MM.1S (cell line): ENCODE data around the gene ELP2.

Experiments
- DNase-seq: peaks from one replicate; pipeline ENCODE4 v3.0.0-alpha.2; 2015
- H2AFZ ChIP-seq: fragments of 300-600 bp; sonication (generic); 2 replicates; pipeline ENCODE4 v1.6.0; 2016; ENCODE audit warnings: antibody characterized with exemption, low read length
- H3F3A ChIP-seq: fragments of 300-600 bp; sonication (generic); 2 replicates; pipeline ENCODE4 v1.6.1; 2016; ENCODE audit warnings: mild to moderate bottlenecking, antibody characterized with exemption, low read length, moderate library complexity, mixed read lengths; ENCODE audit not compliant: insufficient read depth
- H3K27ac ChIP-seq: fragments of 300-600 bp; sonication (generic); 2 replicates; pipeline ENCODE4 v1.5.1; 2016; ENCODE audit warnings: mild to moderate bottlenecking, low read length
- H3K27me3 ChIP-seq: fragments of 300-600 bp; sonication (generic); replicated peaks from 2 replicates; pipeline ENCODE4 v1.6.0; 2016; ENCODE audit warnings: low read length; ENCODE audit not compliant: insufficient read depth
- H3K36me3 ChIP-seq: fragments of 300-600 bp; sonication (generic); replicated peaks from 2 replicates; pipeline ENCODE4 v1.6.1; 2016; ENCODE audit warnings: mild to moderate bottlenecking, low read length, mixed read lengths; ENCODE audit not compliant: insufficient read depth
- H3K4me1 ChIP-seq: fragments of 300-600 bp; sonication (generic); 2 replicates; pipeline ENCODE4 v1.6.1; 2016; ENCODE audit warnings: low read length, mixed read lengths
- H3K4me2 ChIP-seq: fragments of 300-600 bp; sonication (generic); 2 replicates; pipeline ENCODE4 v1.6.0; 2016; ENCODE audit warnings: low read depth, low read length
- H3K4me3 ChIP-seq: fragments of 300-600 bp; sonication (generic); 2 replicates; pipeline ENCODE4 v1.5.1; 2016; ENCODE audit warnings: low read length, mixed read lengths
- H3K79me2 ChIP-seq: fragments of 300-600 bp; sonication (generic); 2 replicates; pipeline ENCODE4 v1.6.1; 2016; ENCODE audit warnings: mixed run types, low read length, mixed read lengths
- H3K9ac ChIP-seq: fragments of 300-600 bp; sonication (generic); 2 replicates; pipeline ENCODE4 v1.6.1; 2016; ENCODE audit warnings: low read length, mixed read lengths
- H3K9me2 ChIP-seq: fragments of 300-600 bp; sonication (generic); replicated peaks from 2 replicates; pipeline ENCODE4 v1.6.1; 2016; ENCODE audit warnings: mild to moderate bottlenecking, low read length, mixed read lengths; ENCODE audit not compliant: insufficient read depth
- H3K9me3 ChIP-seq: fragments of 300-600 bp; sonication (generic); replicated peaks from 2 replicates; pipeline ENCODE4 v1.6.1; 2016; ENCODE audit warnings: mild to moderate bottlenecking, low read length, mixed read lengths; ENCODE audit not compliant: insufficient read depth
- H4K20me1 ChIP-seq: fragments of 300-600 bp; sonication (generic); 2 replicates; pipeline ENCODE4 v1.6.1; 2016; ENCODE audit warnings: mild to moderate bottlenecking, low read length, moderate library complexity, mixed read lengths; ENCODE audit not compliant: insufficient read depth
- EZH2 ChIP-seq: fragments of 300-600 bp; sonication (generic); optimal IDR thresholded peaks from 2 replicates; pipeline ENCODE3; 2017; ENCODE audit warnings: low read depth, mild to moderate bottlenecking, antibody characterized with exemption, low read length, mixed read lengths
- EZH2phosphoT487 ChIP-seq: fragments of 300-600 bp; sonication (generic); IDR thresholded peaks from 2 replicates; pipeline ENCODE4 v1.6.1; 2018; ENCODE audit warnings: antibody characterized with exemption, low read length
- TF ChIP-seq, protein P1 (sequence below): fragments of 300-600 bp; sonication (generic); IDR thresholded peaks from 2 replicates; pipeline ENCODE4 v1.5.1; 2016; ENCODE audit warnings: antibody characterized with exemption, low read length, mixed read lengths

The ELP2 gene

DNA sequence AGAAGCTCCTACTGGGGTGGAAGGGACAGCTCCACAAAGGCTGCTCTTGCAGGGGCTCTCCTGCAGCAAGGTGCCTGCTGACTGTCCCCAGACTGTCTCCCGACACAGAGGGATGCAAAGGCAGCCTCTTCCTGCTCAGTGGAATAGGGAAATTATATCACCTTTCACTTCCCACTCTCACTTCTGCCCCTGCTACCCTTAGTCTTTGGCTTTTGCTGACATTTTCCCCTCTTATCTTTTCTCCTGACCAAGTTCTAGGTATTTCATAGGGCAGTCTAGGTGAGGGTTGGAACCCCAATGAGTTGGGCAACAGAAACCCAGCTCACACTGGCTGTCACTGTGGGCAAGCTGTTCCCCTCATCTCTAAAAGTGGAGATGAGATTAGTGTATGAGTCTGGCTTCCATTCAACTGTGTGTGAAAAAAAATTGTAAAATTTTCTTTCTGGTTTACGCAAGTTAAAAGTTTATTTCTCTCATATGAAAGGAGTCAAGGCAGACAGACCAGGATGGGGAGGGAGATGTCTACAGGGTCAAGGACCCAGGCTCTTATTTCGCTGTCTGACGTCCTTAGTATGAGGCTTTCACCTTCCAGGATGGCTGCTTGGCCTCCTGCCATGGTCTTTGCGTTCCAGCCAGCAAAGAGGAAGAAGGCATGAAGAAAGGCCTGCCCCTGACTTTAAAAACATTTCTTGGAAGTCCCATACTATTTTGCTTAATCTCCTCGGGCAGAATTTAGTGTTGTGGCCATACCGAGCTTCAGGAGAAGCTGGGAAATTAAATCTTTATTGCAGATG, 50.1 kb downstream of the ELP2 start:
- Histone ChIP-seq H3K9me3 (no peaks in the 10 kb centered on the region), H3K9me2 (no peaks in the 10 kb centered on the region), H3K27me3 (no peaks in the 10 kb centered on the region), H3K27ac (no peak overlapping the region), H2AFZ (no peak overlapping the region), H3K79me2 (no peaks in the 10 kb centered on the region), H3K4me1 (no peaks in the 10 kb centered on the region), H4K20me1 (peaks cover 4% of the 10 kb centered on the region; the same call in 1 of the 2 replicates), H3K36me3 (no peaks in the 10 kb centered on the region), H3F3A (no peaks in the 10 kb centered on the region), H3K4me2 (no peak overlapping the region), H3K4me3 (no peak overlapping the region), H3K9ac (no peak overlapping the region)
- TF ChIP-seq EZH2 = no peak
- TF ChIP-seq, protein P1, sequence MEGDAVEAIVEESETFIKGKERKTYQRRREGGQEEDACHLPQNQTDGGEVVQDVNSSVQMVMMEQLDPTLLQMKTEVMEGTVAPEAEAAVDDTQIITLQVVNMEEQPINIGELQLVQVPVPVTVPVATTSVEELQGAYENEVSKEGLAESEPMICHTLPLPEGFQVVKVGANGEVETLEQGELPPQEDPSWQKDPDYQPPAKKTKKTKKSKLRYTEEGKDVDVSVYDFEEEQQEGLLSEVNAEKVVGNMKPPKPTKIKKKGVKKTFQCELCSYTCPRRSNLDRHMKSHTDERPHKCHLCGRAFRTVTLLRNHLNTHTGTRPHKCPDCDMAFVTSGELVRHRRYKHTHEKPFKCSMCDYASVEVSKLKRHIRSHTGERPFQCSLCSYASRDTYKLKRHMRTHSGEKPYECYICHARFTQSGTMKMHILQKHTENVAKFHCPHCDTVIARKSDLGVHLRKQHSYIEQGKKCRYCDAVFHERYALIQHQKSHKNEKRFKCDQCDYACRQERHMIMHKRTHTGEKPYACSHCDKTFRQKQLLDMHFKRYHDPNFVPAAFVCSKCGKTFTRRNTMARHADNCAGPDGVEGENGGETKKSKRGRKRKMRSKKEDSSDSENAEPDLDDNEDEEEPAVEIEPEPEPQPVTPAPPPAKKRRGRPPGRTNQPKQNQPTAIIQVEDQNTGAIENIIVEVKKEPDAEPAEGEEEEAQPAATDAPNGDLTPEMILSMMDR = no peak
- no peak for TF ChIP-seq EZH2phosphoT487
- DNase-seq = no peak

DNA sequence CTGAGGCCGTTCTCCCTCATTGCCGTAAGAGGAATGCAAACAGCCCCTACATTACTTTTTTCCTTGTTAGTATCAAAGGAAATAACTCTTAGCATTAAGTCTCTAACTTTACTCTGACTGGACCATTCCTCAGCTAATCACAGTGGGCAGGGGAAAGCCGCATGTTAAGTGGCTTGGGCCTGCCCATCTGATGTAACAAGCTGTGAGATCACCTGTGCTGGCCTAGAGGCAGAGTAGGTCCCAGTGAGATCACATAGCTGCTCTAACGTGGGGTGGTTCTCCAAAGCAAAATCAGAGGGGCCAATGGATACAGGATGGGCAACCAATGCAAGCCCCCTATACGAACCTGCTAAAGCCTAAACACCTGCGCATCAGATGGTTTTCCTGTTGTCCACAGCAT, 51.7 kb downstream of the ELP2 start:
- Histone ChIP-seq H3K36me3 (no peaks in the 10 kb centered on the region), H3K27me3 (no peaks in the 10 kb centered on the region), H2AFZ (no peak overlapping the region), H3K4me2 (no peak overlapping the region), H4K20me1 (peaks cover 4% of the 10 kb centered on the region; the same call in 1 of the 2 replicates), H3K27ac (no peak overlapping the region), H3K79me2 (no peaks in the 10 kb centered on the region), H3K9ac (no peak overlapping the region), H3K4me1 (no peaks in the 10 kb centered on the region), H3K9me2 (no peaks in the 10 kb centered on the region), H3K9me3 (no peaks in the 10 kb centered on the region), H3K4me3 (no peak overlapping the region), H3F3A (no peaks in the 10 kb centered on the region)
- no peak for DNase-seq
- no peak for TF ChIP-seq EZH2
- TF ChIP-seq EZH2phosphoT487 = no peak
- TF ChIP-seq, protein P1 = no peak

DNA sequence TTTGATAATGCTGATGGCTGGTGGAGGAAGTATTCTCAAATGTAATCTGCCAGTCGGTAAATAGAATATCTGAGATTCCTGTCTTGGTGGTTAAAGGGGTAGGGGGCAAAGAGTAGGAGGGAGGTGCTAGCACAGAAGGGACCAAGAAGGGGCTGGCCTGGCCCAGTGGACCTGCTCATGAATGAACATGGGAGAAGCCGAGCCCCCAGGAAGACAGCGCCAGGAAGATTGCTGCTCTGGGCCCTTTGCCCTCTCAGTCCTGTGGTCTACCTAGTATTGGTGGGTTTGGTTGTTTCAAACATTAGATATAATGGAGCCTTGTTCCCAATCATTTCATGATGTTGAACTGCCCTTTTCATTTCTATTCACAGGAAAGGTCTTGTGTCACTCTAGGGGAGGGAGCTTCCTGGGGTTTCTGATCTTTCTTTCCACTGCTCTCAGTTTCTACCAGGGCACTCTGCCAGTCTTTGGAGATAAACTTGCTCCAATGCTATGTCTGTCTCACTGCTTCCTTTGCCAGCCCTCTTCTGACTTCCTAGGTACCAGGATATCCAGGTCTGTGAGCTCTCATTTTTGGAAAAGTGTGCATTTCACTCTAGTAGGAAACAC, 52.3 kb downstream of the ELP2 start:
- TF ChIP-seq EZH2phosphoT487 (no peak), EZH2 (no peak)
- TF ChIP-seq, protein P1 = no peak
- Histone ChIP-seq H3K36me3 (no peaks in the 10 kb centered on the region), H4K20me1 (peaks cover 4% of the 10 kb centered on the region; the same call in 1 of the 2 replicates), H2AFZ (no peak overlapping the region), H3K9me2 (no peaks in the 10 kb centered on the region), H3K27ac (no peak overlapping the region), H3K79me2 (no peaks in the 10 kb centered on the region), H3K4me3 (no peak overlapping the region), H3K9me3 (no peaks in the 10 kb centered on the region), H3F3A (no peaks in the 10 kb centered on the region), H3K9ac (no peak overlapping the region), H3K27me3 (no peaks in the 10 kb centered on the region), H3K4me1 (no peaks in the 10 kb centered on the region), H3K4me2 (no peak overlapping the region)
- DNase-seq = no peak
